ENCODE data around the gene WDR81. TPM values are rescaled to one million over a fixed set of nuclear protein-coding genes. Genes with fewer than 3 reads are reported as not detected.
"Not testable (repeated sequence)": the region's sequence is repeated elsewhere in the genome, so short reads cannot be mapped to it uniquely, and the experiment has no call there.

The WDR81 gene
- total RNA-seq, 1 donor: 47.8 TPM

- Histone ChIP-seq H4K20me1 (ENCODE audit: insufficient read depth, low read length) (peaks cover 3% of the 10 kb centered on the region), H3K79me2 (ENCODE audit: insufficient read depth, low read length) (no peaks in the 10 kb centered on the region), H2AFZ (ENCODE audit: low read length) (no peak overlapping the region), H3K27me3 (ENCODE audit: insufficient read depth, low read length) (no peaks in the 10 kb centered on the region), H3K27ac (ENCODE audit: low read depth, low read length) (no peak overlapping the region), H3K36me3 (ENCODE audit: insufficient read depth, low read length) (no peaks in the 10 kb centered on the region), H3K4me3 (ENCODE audit: insufficient read depth, low read length) (no peak overlapping the region), H3K9me3 (ENCODE audit: low read depth, low read length) (no peaks in the 10 kb centered on the region), H3K4me2 (ENCODE audit: insufficient read depth, low read length) (no peak overlapping the region), H3K4me1 (ENCODE audit: insufficient read depth, low read length) (no peaks in the 10 kb centered on the region)
- no peak for DNase-seq (ENCODE audit: insufficient read length, low spot score, missing footprints)
- no peak for TF ChIP-seq CTCF (IDR thresholded peaks at IDR 0.05; ENCODE audit: extremely low read depth, low read depth, low read length)
Measured at GRCh38 chr17:1705004-1705403, 19.5 kb upstream of the WDR81 start.

GRCh38 chr17:1707107-1707506 lies 17.4 kb upstream of the WDR81 start:
- Histone ChIP-seq H3K27me3 (ENCODE audit: insufficient read depth, low read length) (no peaks in the 10 kb centered on the region), H3K79me2 (ENCODE audit: insufficient read depth, low read length) (peaks cover 6% of the 10 kb centered on the region)
- no peak for TF ChIP-seq CTCF (IDR thresholded peaks at IDR 0.05; ENCODE audit: extremely low read depth, low read depth, low read length)

GRCh38 chr17:1708791-1709346 lies 15.6 kb upstream of the WDR81 start:
- H2AFZ ChIP-seq (ENCODE audit: low read length); H3K4me3 ChIP-seq (ENCODE audit: insufficient read depth, low read length); H3K4me2 ChIP-seq (ENCODE audit: insufficient read depth, low read length); H3K27me3 ChIP-seq (ENCODE audit: insufficient read depth, low read length); H3K27ac ChIP-seq (ENCODE audit: low read depth, low read length); H3K9me3 ChIP-seq (ENCODE audit: low read depth, low read length): not testable (repeated sequence)
- Histone ChIP-seq H4K20me1 (ENCODE audit: insufficient read depth, low read length) (peaks cover 38% of the 10 kb centered on the region), H3K79me2 (ENCODE audit: insufficient read depth, low read length) (peaks cover 24% of the 10 kb centered on the region), H3K36me3 (ENCODE audit: insufficient read depth, low read length) (peaks cover 25% of the 10 kb centered on the region), H3K4me1 (ENCODE audit: insufficient read depth, low read length) (peaks cover 35% of the 10 kb centered on the region)
- peak; percentile 45 for DNase-seq (ENCODE audit: insufficient read length, low spot score, missing footprints)

More at GRCh38 chr17:1707107-1707506, 17.4 kb upstream of the WDR81 start:
- no peak overlapping the region for H2AFZ ChIP-seq (ENCODE audit: low read length)
- no peaks in the 10 kb centered on the region for H3K9me3 ChIP-seq (ENCODE audit: low read depth, low read length)
- H4K20me1 ChIP-seq (ENCODE audit: insufficient read depth, low read length): peaks cover 20% of the 10 kb centered on the region
- peak; percentile 67 for DNase-seq (ENCODE audit: insufficient read length, low spot score, missing footprints)
- H3K4me1 ChIP-seq (ENCODE audit: insufficient read depth, low read length): peaks cover 18% of the 10 kb centered on the region
- peaks cover 7% of the 10 kb centered on the region for H3K36me3 ChIP-seq (ENCODE audit: insufficient read depth, low read length)
- no peak overlapping the region for H3K27ac ChIP-seq (ENCODE audit: low read depth, low read length)
- no peak overlapping the region for H3K4me2 ChIP-seq (ENCODE audit: insufficient read depth, low read length)
- no peak overlapping the region for H3K4me3 ChIP-seq (ENCODE audit: insufficient read depth, low read length)

- H3K4me1 ChIP-seq (ENCODE audit: insufficient read depth, low read length): peaks cover 40% of the 10 kb centered on the region
- no peak overlapping the region for H2AFZ ChIP-seq (ENCODE audit: low read length)
- no peak overlapping the region for H3K27ac ChIP-seq (ENCODE audit: low read depth, low read length)
- peak; percentile 91 for DNase-seq (ENCODE audit: insufficient read length, low spot score, missing footprints)
- peaks cover 30% of the 10 kb centered on the region for H3K36me3 ChIP-seq (ENCODE audit: insufficient read depth, low read length)
- no peak for TF ChIP-seq CTCF (IDR thresholded peaks at IDR 0.05; ENCODE audit: extremely low read depth, low read depth, low read length)
- no peaks in the 10 kb centered on the region for H3K9me3 ChIP-seq (ENCODE audit: low read depth, low read length)
- peaks cover 44% of the 10 kb centered on the region for H4K20me1 ChIP-seq (ENCODE audit: insufficient read depth, low read length)
- H3K4me3 ChIP-seq (ENCODE audit: insufficient read depth, low read length): peak overlapping the region; percentile 73
- no peak overlapping the region for H3K4me2 ChIP-seq (ENCODE audit: insufficient read depth, low read length)
- H3K27me3 ChIP-seq (ENCODE audit: insufficient read depth, low read length): no peaks in the 10 kb centered on the region
- H3K79me2 ChIP-seq (ENCODE audit: insufficient read depth, low read length): peaks cover 30% of the 10 kb centered on the region
Measured at GRCh38 chr17:1709403-1709951, 15.0 kb upstream of the WDR81 start.

All from osteoblast (primary cell).